Spleen (tissue), 11 donors: ENCODE results near the gene STAT5A. TPM values are rescaled to one million over a fixed set of nuclear protein-coding genes. Genes with fewer than 3 reads are reported as not detected.
A peak's percentile ranks its signal among the peaks of the same experiment; 100 is the strongest.

Experiments used
- DNase-seq: peaks from one replicate; pipeline ENCODE4 v3.0.0-alpha.2; 2020
- H3K27ac ChIP-seq, 8 donors: fragments of 200-600 bp; sonication (generic) in 7 of 8; 1 replicate in 4 of 8; 2 replicates in 4 of 8; pipeline versions ENCODE4 v1.5.0 to v1.8.0; 2016 to 2021; ENCODE audit warnings: inconsistent platforms in 4 of 8, mild to moderate bottlenecking in 4 of 8, moderate library complexity in 1 of 8
- H3K27me3 ChIP-seq, 7 donors: fragments of 200-600 bp; sonication (generic) in 6 of 7; replicated peaks in 1 of 7; 1 replicate in 4 of 7; 2 replicates in 3 of 7; pipeline versions ENCODE4 v1.5.0 to v1.8.0; 2016 to 2021; ENCODE audit warnings: inconsistent platforms in 3 of 7, mild to moderate bottlenecking in 1 of 7
- H3K36me3 ChIP-seq, 6 donors: fragments of 200-600 bp; sonication (generic) in 5 of 6; 1 replicate in 4 of 6; 2 replicates in 2 of 6; pipeline versions ENCODE4 v1.5.0 to v1.8.0; 2016 to 2021; ENCODE audit warnings: inconsistent platforms in 2 of 6
- H3K4me1 ChIP-seq, 6 donors: fragments of 200-600 bp; sonication (generic) in 5 of 6; 1 replicate in 3 of 6; 2 replicates in 3 of 6; pipeline versions ENCODE4 v1.5.0 to v1.8.0; 2016 to 2021; ENCODE audit warnings: inconsistent platforms in 3 of 6
- H3K4me3 ChIP-seq, 8 donors: fragments of 200-600 bp; sonication (generic) in 7 of 8; 1 replicate in 4 of 8; 2 replicates in 4 of 8; pipeline versions ENCODE4 v1.5.0 to v1.8.0; 2016 to 2021; ENCODE audit warnings: inconsistent platforms in 4 of 8, mild to moderate bottlenecking in 4 of 8, moderate library complexity in 2 of 8
- H3K9me3 ChIP-seq, 8 donors: fragments of 200-600 bp; sonication (generic) in 7 of 8; 1 replicate in 4 of 8; 2 replicates in 4 of 8; pipeline versions ENCODE4 v1.5.0 to v1.8.0; 2016 to 2021; ENCODE audit warnings: inconsistent platforms in 4 of 8
- POLR2A ChIP-seq, 3 donors: fragments of 450-650 bp; IDR thresholded peaks; one replicate each; pipeline ENCODE4 v1.5.1; 2017; ENCODE audit warnings: antibody characterized with exemption in 3 of 3, mild to moderate bottlenecking in 1 of 3
- POLR2AphosphoS5 ChIP-seq, 3 donors: sonication (generic); formaldehyde crosslinking; IDR thresholded peaks; one replicate each; pipeline ENCODE4 v1.5.1; 2017; ENCODE audit warnings: antibody characterized with exemption in 3 of 3
- WGBS, 5 donors: extraction: QIAGEN DNeasy Blood & Tissue Kit in 3 of 5; methylation state at CpG; one replicate each; pipeline versions ENCODE4 v1.1.5 to v1.1.7; 2013 to 2018; 5-methylcytosine and 5-hydroxymethylcytosine counted together
- intact Hi-C: fragments of 100-400 bp; cut with DNase I; formaldehyde crosslinking; loops from one replicate; pipeline ENCODE4 v1.15.0; 2023; ENCODE audit warnings: low total_unique reads
- polyA plus RNA-seq, 3 donors: library from polyadenylated mRNA; stranded (reverse); fragments of 200-250 nt; gene quantifications; one replicate each; pipeline ENCODE4 v1.2.1, GENCODE V29; 2013
- total RNA-seq, 7 donors: library from RNA; depleted of rRNA in 3 of 7; stranded (reverse); fragments of >200 nt in 3 of 7; fragmentation: NEBNext Ultra II Directional in 4 of 7; extraction: Animal tissue kit (Norgen Biotek cat#: 25700) in 4 of 7; gene quantifications; one replicate each; pipeline versions ENCODE4 v1.1.0 to v1.2.1, GENCODE V29; 2016 to 2021
- TF ChIP-seq, protein P1 (sequence below), 11 experiments: fragments of 200-600 bp in 7 of 11; fragments of 450-650 bp in 4 of 11; sonication (generic) in 4 of 11; IDR thresholded peaks in 8 of 11; conservative IDR thresholded peaks in 3 of 11; 1 replicate in 7 of 11; 2 replicates in 4 of 11; pipeline versions ENCODE4 v1.4.0 to v1.8.0; 2016 to 2021; ENCODE audit warnings: antibody characterized with exemption in 11 of 11, inconsistent platforms in 4 of 11, mild to moderate bottlenecking in 1 of 11
- donor health status: healthy with polysubstance abuse.
- donor health status: DM: no; HTN: no; CAD: no; lungs with moderate emphysema.
- donor health status: DM: no; HTN: no; CAD: no.
- donor health status: Bipolar disorder and iron deficiency.
- donor health status: healthy.
- donor health status: DM: no; HTN: no; CAD: no.
- donor health status: DM: yes; HTN: yes; CAD: no.

STAT5A gene
- total and polyA plus RNA-seq, 10 donors = 22.7 to 131 (median 71.6) TPM

DNA sequence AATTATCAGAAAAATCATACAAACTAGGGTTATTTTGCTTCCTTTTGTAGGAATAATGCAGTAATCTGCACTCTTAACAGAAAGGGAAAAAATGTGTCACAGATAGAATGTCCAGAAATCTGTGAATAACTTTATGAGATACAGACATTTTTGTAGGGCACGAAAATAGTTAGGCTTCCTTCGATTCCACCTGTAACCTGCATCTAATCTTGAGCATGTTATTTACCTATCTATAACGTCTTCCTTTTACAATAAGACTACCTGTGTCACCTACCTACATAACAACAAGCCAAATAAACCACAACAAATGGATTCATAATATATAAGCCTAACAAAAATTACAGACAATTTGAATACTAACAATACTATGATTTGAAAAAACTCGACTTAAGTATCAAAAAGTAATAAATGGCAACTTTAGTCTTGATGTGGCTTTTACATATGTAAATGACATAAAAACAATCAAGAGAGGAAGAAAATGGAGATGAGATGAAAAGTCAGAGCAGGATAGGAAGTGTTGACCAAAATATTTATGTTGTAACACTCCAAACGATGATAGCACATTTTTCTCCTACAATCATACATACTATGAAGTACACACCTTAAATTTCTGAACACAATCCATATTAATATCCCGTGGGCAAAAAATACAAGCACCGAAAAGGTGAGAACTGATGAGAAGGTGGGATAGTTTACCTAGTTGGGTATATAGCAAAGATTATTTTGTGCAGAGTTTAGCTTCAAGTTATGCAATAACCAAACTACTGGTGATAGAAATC, 14.6 kb upstream of the STAT5A start:
- H3K9me3 ChIP-seq = no peaks in the 10 kb centered on the region
- no peaks in the 10 kb centered on the region for H3K27me3 ChIP-seq
- no peaks in the 10 kb centered on the region for H3K36me3 ChIP-seq
- H3K27ac ChIP-seq = peak overlapping the region in 7 of 8 donors; percentile 87 to 95 (median 91)
- no peak for DNase-seq
- 51 to 71% (median 56%) methylated on average over 7 of the region's 7 CpGs for WGBS, 5 donors
- H3K4me1 ChIP-seq = peaks cover 29 to 83% (median 66%) of the 10 kb centered on the region in 6 donors
- intact Hi-C loops = no loop called here
- H3K4me3 ChIP-seq = peak overlapping the region in 3 of 8 donors; percentile 78 to 94 (median 85)
- TF ChIP-seq POLR2A (IDR thresholded peaks at IDR 0.05) (no peak), POLR2AphosphoS5 (IDR thresholded peaks at IDR 0.05) (no peak)
- TF ChIP-seq, protein P1, sequence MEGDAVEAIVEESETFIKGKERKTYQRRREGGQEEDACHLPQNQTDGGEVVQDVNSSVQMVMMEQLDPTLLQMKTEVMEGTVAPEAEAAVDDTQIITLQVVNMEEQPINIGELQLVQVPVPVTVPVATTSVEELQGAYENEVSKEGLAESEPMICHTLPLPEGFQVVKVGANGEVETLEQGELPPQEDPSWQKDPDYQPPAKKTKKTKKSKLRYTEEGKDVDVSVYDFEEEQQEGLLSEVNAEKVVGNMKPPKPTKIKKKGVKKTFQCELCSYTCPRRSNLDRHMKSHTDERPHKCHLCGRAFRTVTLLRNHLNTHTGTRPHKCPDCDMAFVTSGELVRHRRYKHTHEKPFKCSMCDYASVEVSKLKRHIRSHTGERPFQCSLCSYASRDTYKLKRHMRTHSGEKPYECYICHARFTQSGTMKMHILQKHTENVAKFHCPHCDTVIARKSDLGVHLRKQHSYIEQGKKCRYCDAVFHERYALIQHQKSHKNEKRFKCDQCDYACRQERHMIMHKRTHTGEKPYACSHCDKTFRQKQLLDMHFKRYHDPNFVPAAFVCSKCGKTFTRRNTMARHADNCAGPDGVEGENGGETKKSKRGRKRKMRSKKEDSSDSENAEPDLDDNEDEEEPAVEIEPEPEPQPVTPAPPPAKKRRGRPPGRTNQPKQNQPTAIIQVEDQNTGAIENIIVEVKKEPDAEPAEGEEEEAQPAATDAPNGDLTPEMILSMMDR (IDR thresholded peaks at IDR 0.05 in 8 of 11, conservative IDR thresholded peaks at IDR 0.05 in 3 of 11) = no peak

DNA sequence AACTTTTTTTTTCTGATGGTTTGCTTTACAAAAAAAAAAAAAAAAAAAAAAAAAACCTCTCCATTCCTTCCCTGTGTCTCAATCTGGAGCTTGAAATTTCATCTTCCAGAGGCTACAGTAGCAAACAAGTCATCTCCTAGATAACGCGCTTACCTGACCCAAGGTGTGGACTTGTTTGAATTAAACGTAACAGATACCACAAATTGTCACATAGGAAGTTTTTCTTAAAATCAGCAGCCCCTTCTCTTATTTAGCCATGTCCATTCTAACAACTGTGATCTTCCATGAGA, 14.1 kb upstream of the STAT5A start:
- peak overlapping the region in 7 of 8 donors; percentile 87 to 95 (median 91) for H3K27ac ChIP-seq
- no peaks in the 10 kb centered on the region for H3K9me3 ChIP-seq
- peak overlapping the region in 3 of 8 donors; percentile 78 to 94 (median 85) for H3K4me3 ChIP-seq
- no peaks in the 10 kb centered on the region for H3K27me3 ChIP-seq
- DNase-seq = no peak
- intact Hi-C loops = no loop called here
- WGBS, 5 donors = 60 to 79% (median 73%) methylated on average over 3 of the region's 3 CpGs
- no peaks in the 10 kb centered on the region for H3K36me3 ChIP-seq
- TF ChIP-seq, protein P1 (IDR thresholded peaks at IDR 0.05 in 8 of 11, conservative IDR thresholded peaks at IDR 0.05 in 3 of 11) = no peak
- TF ChIP-seq POLR2AphosphoS5 (IDR thresholded peaks at IDR 0.05) (no peak), POLR2A (IDR thresholded peaks at IDR 0.05) (no peak)
- H3K4me1 ChIP-seq = peaks cover 29 to 77% (median 65%) of the 10 kb centered on the region in 6 donors

DNA sequence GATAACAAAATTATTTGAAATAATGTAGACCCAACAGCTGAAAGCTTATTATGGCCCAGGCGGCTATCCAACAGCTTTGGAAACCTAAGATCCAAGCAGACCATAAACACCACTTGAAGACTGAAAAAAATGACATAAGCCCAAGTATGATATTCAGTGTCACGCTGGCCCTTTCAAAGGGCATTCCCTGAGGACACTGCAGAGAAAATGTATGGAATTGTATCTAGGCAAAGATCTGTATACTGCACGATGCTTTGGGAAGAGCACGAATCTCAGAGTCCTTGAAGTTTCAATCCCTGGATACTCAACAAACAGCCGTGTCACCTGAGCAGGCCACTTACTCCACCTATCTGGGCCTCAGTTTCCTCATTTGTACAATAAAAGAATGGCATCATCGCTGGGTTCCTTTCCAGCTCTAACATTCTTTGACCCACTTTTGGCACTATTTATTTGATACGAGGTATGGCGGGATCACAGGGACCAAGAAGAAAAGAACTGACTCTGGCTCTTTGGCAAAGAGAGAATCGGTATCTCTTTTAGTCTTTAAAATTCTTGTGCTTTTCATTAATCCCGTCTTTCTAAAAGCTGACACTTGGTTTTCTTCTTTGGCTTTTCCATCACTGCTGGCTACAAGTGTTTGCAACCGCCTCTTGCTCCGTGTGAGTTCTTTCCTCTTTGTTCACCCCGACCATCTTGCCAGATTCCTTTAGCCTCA, 13.3 kb upstream of the STAT5A start:
- peak overlapping the region; percentile 66 to 94 (median 76) for H3K4me3 ChIP-seq
- peaks cover 29 to 70% (median 59%) of the 10 kb centered on the region in 6 donors for H3K4me1 ChIP-seq
- intact Hi-C loops = no loop called here
- no peaks in the 10 kb centered on the region for H3K9me3 ChIP-seq
- TF ChIP-seq POLR2A (IDR thresholded peaks at IDR 0.05) = no peak
- no peak for TF ChIP-seq POLR2AphosphoS5 (IDR thresholded peaks at IDR 0.05)
- TF ChIP-seq, protein P1 (IDR thresholded peaks at IDR 0.05 in 8 of 11, conservative IDR thresholded peaks at IDR 0.05 in 3 of 11) = no peak
- no peak for DNase-seq
- H3K27me3 ChIP-seq = no peaks in the 10 kb centered on the region
- WGBS, 5 donors = 13 to 24% (median 19%) methylated on average over 13 of the region's 13 CpGs
- H3K27ac ChIP-seq = peak overlapping the region; percentile 74 to 95 (median 91)
- H3K36me3 ChIP-seq = no peaks in the 10 kb centered on the region
